ENCODE results near the gene UGT2B10.
"Not testable (repeated sequence)": the region's sequence is repeated elsewhere in the genome, so short reads cannot be mapped to it uniquely, and the experiment has no call there.

UGT2B10 gene
- 0 reads per million in 3 donors for total RNA-seq

- not testable (repeated sequence) for H3K36me3 ChIP-seq (ENCODE audit: control insufficient read depth, insufficient read depth, low read length); H3K9me3 ChIP-seq (ENCODE audit: control insufficient read depth, low read length); H3K27me3 ChIP-seq (replicated peaks; ENCODE audit: control insufficient read depth, insufficient read depth, low read length, poor library complexity, severe bottlenecking); DNase-seq; H3K4me3 ChIP-seq (ENCODE audit: insufficient read depth, low read depth, low read length, poor library complexity, severe bottlenecking); H3K4me1 ChIP-seq (ENCODE audit: control insufficient read depth, insufficient read depth, low read length, poor library complexity, severe bottlenecking); H3K27ac ChIP-seq (ENCODE audit: insufficient read depth, low read length, poor library complexity, severe bottlenecking)
Observed at GRCh38 chr4:68815617-68816409, at the start of gene UGT2B10. Gene UGT2B10, plus strand, starts transcription at chr4:68815994. Its CDS starts 26 bp downstream, at chr4:68816020.

- not testable (repeated sequence) for H3K9me3 ChIP-seq (ENCODE audit: control insufficient read depth, low read length); H3K27ac ChIP-seq (ENCODE audit: insufficient read depth, low read length, poor library complexity, severe bottlenecking); H3K27me3 ChIP-seq (replicated peaks; ENCODE audit: control insufficient read depth, insufficient read depth, low read length, poor library complexity, severe bottlenecking); H3K4me1 ChIP-seq (ENCODE audit: control insufficient read depth, insufficient read depth, low read length, poor library complexity, severe bottlenecking); H3K4me3 ChIP-seq (ENCODE audit: insufficient read depth, low read depth, low read length, poor library complexity, severe bottlenecking); H3K36me3 ChIP-seq (ENCODE audit: control insufficient read depth, insufficient read depth, low read length); DNase-seq
Observed at GRCh38 chr4:68771836-68772235, 44.0 kb upstream of the UGT2B10 start.

- DNase-seq: no peak
- H3K4me3 ChIP-seq (ENCODE audit: insufficient read depth, low read depth, low read length, poor library complexity, severe bottlenecking): no peak overlapping the region
- H3K27me3 ChIP-seq (replicated peaks; ENCODE audit: control insufficient read depth, insufficient read depth, low read length, poor library complexity, severe bottlenecking): no peaks in the 10 kb centered on the region
- no peaks in the 10 kb centered on the region for H3K9me3 ChIP-seq (ENCODE audit: control insufficient read depth, low read length)
- H3K27ac ChIP-seq (ENCODE audit: insufficient read depth, low read length, poor library complexity, severe bottlenecking): no peak overlapping the region
- no peaks in the 10 kb centered on the region for H3K36me3 ChIP-seq (ENCODE audit: control insufficient read depth, insufficient read depth, low read length)
- H3K4me1 ChIP-seq (ENCODE audit: control insufficient read depth, insufficient read depth, low read length, poor library complexity, severe bottlenecking): no peaks in the 10 kb centered on the region
Observed at GRCh38 chr4:68773699-68774098, 42.1 kb upstream of the UGT2B10 start.

- Histone ChIP-seq H3K4me1 (ENCODE audit: control insufficient read depth, insufficient read depth, low read length, poor library complexity, severe bottlenecking) (no peaks in the 10 kb centered on the region), H3K27ac (ENCODE audit: insufficient read depth, low read length, poor library complexity, severe bottlenecking) (no peak overlapping the region), H3K4me3 (ENCODE audit: insufficient read depth, low read depth, low read length, poor library complexity, severe bottlenecking) (no peak overlapping the region), H3K27me3 (replicated peaks; ENCODE audit: control insufficient read depth, insufficient read depth, low read length, poor library complexity, severe bottlenecking) (no peaks in the 10 kb centered on the region), H3K36me3 (ENCODE audit: control insufficient read depth, insufficient read depth, low read length) (no peaks in the 10 kb centered on the region), H3K9me3 (ENCODE audit: control insufficient read depth, low read length) (no peaks in the 10 kb centered on the region)
- no peak for DNase-seq
Observed at GRCh38 chr4:68780232-68780631, 35.6 kb upstream of the UGT2B10 start.

- no peaks in the 10 kb centered on the region for H3K9me3 ChIP-seq (ENCODE audit: control insufficient read depth, low read length)
- no peak overlapping the region for H3K4me3 ChIP-seq (ENCODE audit: insufficient read depth, low read depth, low read length, poor library complexity, severe bottlenecking)
- no peaks in the 10 kb centered on the region for H3K27me3 ChIP-seq (replicated peaks; ENCODE audit: control insufficient read depth, insufficient read depth, low read length, poor library complexity, severe bottlenecking)
- no peaks in the 10 kb centered on the region for H3K4me1 ChIP-seq (ENCODE audit: control insufficient read depth, insufficient read depth, low read length, poor library complexity, severe bottlenecking)
- H3K27ac ChIP-seq (ENCODE audit: insufficient read depth, low read length, poor library complexity, severe bottlenecking): no peak overlapping the region
- H3K36me3 ChIP-seq (ENCODE audit: control insufficient read depth, insufficient read depth, low read length): no peaks in the 10 kb centered on the region
- DNase-seq: no peak
Observed at GRCh38 chr4:68797048-68797447, 18.7 kb upstream of the UGT2B10 start.

GRCh38 chr4:68797618-68798017, 18.2 kb upstream of the UGT2B10 start:
- Histone ChIP-seq H3K4me3 (ENCODE audit: insufficient read depth, low read depth, low read length, poor library complexity, severe bottlenecking) (no peak overlapping the region), H3K27ac (ENCODE audit: insufficient read depth, low read length, poor library complexity, severe bottlenecking) (no peak overlapping the region), H3K27me3 (replicated peaks; ENCODE audit: control insufficient read depth, insufficient read depth, low read length, poor library complexity, severe bottlenecking) (no peaks in the 10 kb centered on the region), H3K4me1 (ENCODE audit: control insufficient read depth, insufficient read depth, low read length, poor library complexity, severe bottlenecking) (no peaks in the 10 kb centered on the region), H3K36me3 (ENCODE audit: control insufficient read depth, insufficient read depth, low read length) (no peaks in the 10 kb centered on the region), H3K9me3 (ENCODE audit: control insufficient read depth, low read length) (no peaks in the 10 kb centered on the region)
- DNase-seq: no peak

- no peak overlapping the region for H3K27ac ChIP-seq (ENCODE audit: insufficient read depth, low read length, poor library complexity, severe bottlenecking)
- H3K36me3 ChIP-seq (ENCODE audit: control insufficient read depth, insufficient read depth, low read length): no peaks in the 10 kb centered on the region
- no peak overlapping the region for H3K4me3 ChIP-seq (ENCODE audit: insufficient read depth, low read depth, low read length, poor library complexity, severe bottlenecking)
- no peak for DNase-seq
- no peaks in the 10 kb centered on the region for H3K9me3 ChIP-seq (ENCODE audit: control insufficient read depth, low read length)
- no peaks in the 10 kb centered on the region for H3K27me3 ChIP-seq (replicated peaks; ENCODE audit: control insufficient read depth, insufficient read depth, low read length, poor library complexity, severe bottlenecking)
- no peaks in the 10 kb centered on the region for H3K4me1 ChIP-seq (ENCODE audit: control insufficient read depth, insufficient read depth, low read length, poor library complexity, severe bottlenecking)
Observed at GRCh38 chr4:68803013-68803412, 12.8 kb upstream of the UGT2B10 start.

- DNase-seq: no peak
- no peaks in the 10 kb centered on the region for H3K27me3 ChIP-seq (replicated peaks; ENCODE audit: control insufficient read depth, insufficient read depth, low read length, poor library complexity, severe bottlenecking)
- H3K9me3 ChIP-seq (ENCODE audit: control insufficient read depth, low read length): no peaks in the 10 kb centered on the region
- no peaks in the 10 kb centered on the region for H3K4me1 ChIP-seq (ENCODE audit: control insufficient read depth, insufficient read depth, low read length, poor library complexity, severe bottlenecking)
- no peaks in the 10 kb centered on the region for H3K36me3 ChIP-seq (ENCODE audit: control insufficient read depth, insufficient read depth, low read length)
- H3K27ac ChIP-seq (ENCODE audit: insufficient read depth, low read length, poor library complexity, severe bottlenecking): no peak overlapping the region
- H3K4me3 ChIP-seq (ENCODE audit: insufficient read depth, low read depth, low read length, poor library complexity, severe bottlenecking): no peak overlapping the region
Observed at GRCh38 chr4:68808060-68808459, 7.7 kb upstream of the UGT2B10 start.

GRCh38 chr4:68810919-68811318, 4.9 kb upstream of the UGT2B10 start:
- no peak for DNase-seq
- H3K36me3 ChIP-seq (ENCODE audit: control insufficient read depth, insufficient read depth, low read length): no peaks in the 10 kb centered on the region
- no peaks in the 10 kb centered on the region for H3K27me3 ChIP-seq (replicated peaks; ENCODE audit: control insufficient read depth, insufficient read depth, low read length, poor library complexity, severe bottlenecking)

GRCh38 chr4:68816410-68817265, 844 bp downstream of the UGT2B10 start:
- not testable (repeated sequence) for H3K4me3 ChIP-seq (ENCODE audit: insufficient read depth, low read depth, low read length, poor library complexity, severe bottlenecking); H3K27me3 ChIP-seq (replicated peaks; ENCODE audit: control insufficient read depth, insufficient read depth, low read length, poor library complexity, severe bottlenecking); H3K4me1 ChIP-seq (ENCODE audit: control insufficient read depth, insufficient read depth, low read length, poor library complexity, severe bottlenecking); DNase-seq; H3K27ac ChIP-seq (ENCODE audit: insufficient read depth, low read length, poor library complexity, severe bottlenecking); H3K36me3 ChIP-seq (ENCODE audit: control insufficient read depth, insufficient read depth, low read length); H3K9me3 ChIP-seq (ENCODE audit: control insufficient read depth, low read length)

More at GRCh38 chr4:68810919-68811318, 4.9 kb upstream of the UGT2B10 start:
- H3K9me3 ChIP-seq (ENCODE audit: control insufficient read depth, low read length): no peaks in the 10 kb centered on the region
- no peak overlapping the region for H3K27ac ChIP-seq (ENCODE audit: insufficient read depth, low read length, poor library complexity, severe bottlenecking)
- no peak overlapping the region for H3K4me3 ChIP-seq (ENCODE audit: insufficient read depth, low read depth, low read length, poor library complexity, severe bottlenecking)
- no peaks in the 10 kb centered on the region for H3K4me1 ChIP-seq (ENCODE audit: control insufficient read depth, insufficient read depth, low read length, poor library complexity, severe bottlenecking)

Data from effector memory CD4-positive, alpha-beta T cell (primary cell).